T47D (cell line): ENCODE measurements around the gene ARHGEF26.

Experiments used
- DNase-seq, 2 experiments: peaks; one replicate each; pipeline versions ENCODE4 v3.0.0 to v3.0.0-alpha.2; 2011 to 2012; ENCODE audit warnings: low read depth in 1 of 2, low spot score in 1 of 2
- JUND ChIP-seq: IDR thresholded peaks from 2 replicates; pipeline ENCODE4 v1.6.1; 2012; ENCODE audit warnings: low read depth
- in situ Hi-C: cut with HindIII; loops from 2 replicates; pipeline ENCODE4 v1.10.0; 2016; ENCODE audit warnings: low sequenced_read_pairs, low pct_unique_long_range_greater_than_20kb

ARHGEF26 gene

DNA sequence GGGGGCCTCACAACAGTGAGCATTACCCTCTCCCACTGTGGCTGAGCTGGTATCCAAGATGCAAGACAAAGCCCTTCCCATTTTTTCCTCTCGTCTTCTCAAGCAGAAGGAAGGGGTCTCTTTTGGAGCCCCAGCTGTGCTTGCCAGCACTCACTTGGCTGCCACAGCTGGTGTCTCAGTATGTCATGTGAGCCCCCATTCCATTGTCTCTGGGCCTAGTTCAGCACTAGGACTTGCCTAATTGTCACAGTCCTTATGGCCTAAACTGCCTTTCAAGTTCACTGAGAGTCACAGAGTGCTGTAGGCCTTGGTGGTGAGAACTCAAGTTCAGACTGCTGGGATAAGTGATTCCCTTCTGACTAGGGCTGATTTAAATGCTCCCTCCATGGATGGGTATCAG lies 89.8 kb downstream of the ARHGEF26 start:
- in situ Hi-C loops: no loop called here
- no peak for TF ChIP-seq JUND

DNA sequence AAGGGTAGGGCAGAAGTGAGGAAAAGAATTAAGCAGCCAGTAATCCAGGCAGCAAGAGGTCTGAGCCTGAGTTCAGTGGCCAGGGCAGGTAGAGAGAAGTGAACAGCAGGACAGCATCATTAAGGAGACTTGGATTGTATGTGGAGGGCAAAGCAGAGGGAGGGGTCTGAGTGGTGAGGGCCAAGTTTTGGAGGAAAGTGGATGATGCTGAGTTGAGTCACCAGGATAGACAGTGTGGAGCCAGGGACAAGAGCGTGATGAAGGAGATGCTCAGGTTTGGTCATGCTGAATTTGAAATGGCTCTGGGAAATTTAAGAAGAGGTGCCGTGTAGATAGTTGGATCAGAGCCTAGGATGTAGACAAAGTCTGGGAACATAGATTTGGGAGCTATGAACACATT lies 93.1 kb downstream of the ARHGEF26 start:
- DNase-seq: no peak
- in situ Hi-C loops: no loop called here

More for the DNA sequence above, 89.8 kb downstream of the ARHGEF26 start:
- DNase-seq: no peak

DNA sequence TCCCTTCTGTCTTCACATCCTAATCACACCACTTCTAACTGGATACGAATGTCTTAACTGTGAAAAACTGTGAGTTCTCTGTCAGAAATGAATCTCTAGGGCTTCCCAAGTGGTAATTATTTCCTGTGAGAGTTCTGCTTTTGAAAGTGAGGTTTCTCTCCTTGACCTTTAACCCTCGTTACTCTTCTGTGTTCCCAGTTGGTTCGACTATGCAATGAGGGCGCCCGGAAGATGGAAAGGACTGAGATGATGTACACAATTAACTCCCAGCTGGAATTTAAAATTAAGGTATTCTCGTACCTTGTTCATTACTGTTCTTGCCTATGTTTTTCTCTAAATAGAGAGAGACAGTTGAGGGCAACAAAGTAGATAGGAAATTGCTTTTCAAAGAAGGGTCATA lies 96.5 kb downstream of the ARHGEF26 start:
- in situ Hi-C loops: no loop called here
- no peak for TF ChIP-seq JUND
- DNase-seq: no peak

More for the DNA sequence above, 93.1 kb downstream of the ARHGEF26 start:
- no peak for TF ChIP-seq JUND

DNA sequence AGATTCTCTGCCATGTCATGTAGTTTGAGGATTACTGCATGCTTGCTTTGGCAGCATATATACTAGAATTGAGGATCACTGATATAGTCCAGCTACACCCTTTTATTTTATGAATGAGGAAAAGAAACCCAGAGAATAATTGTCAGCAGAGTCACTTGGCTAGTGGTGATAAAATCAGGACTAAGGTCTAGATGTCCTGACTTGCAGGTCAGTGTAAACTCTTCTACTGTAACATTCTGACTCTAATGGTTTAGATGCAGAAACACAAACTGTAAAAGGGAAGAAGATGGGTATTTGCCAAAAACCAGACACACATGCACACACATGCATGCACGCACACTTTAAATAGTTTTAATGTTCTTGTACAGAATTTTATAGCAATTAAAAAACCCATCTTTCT lies 97.5 kb downstream of the ARHGEF26 start:
- in situ Hi-C loops: no loop called here
- TF ChIP-seq JUND: peak; percentile 53; the same call in 1 of the 2 replicates

DNA sequence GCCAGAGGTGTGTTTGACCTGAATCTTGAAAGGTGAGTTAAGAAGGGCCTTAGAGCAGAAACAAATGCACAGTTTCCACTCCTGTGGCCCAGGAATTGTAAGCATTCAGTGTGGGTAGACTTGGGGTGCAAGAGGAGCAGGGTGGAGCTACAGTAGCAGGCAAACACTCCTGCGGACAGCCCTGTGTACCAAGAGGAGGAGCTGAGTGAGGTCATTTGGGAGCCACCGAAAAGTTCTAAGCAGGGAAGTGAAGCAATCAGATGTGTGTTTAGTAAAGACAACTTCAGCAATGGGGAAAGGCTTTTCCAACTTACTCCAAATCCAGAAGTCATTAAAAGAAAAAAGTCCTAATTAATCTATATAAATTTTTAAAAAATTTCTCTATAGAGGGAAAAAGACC lies 99.3 kb downstream of the ARHGEF26 start:
- in situ Hi-C loops: no loop called here
- DNase-seq: peak in 1 of 2 experiments; percentile 79

More for the DNA sequence above, 97.5 kb downstream of the ARHGEF26 start:
- DNase-seq: peak in 1 of 2 experiments; percentile 71

DNA sequence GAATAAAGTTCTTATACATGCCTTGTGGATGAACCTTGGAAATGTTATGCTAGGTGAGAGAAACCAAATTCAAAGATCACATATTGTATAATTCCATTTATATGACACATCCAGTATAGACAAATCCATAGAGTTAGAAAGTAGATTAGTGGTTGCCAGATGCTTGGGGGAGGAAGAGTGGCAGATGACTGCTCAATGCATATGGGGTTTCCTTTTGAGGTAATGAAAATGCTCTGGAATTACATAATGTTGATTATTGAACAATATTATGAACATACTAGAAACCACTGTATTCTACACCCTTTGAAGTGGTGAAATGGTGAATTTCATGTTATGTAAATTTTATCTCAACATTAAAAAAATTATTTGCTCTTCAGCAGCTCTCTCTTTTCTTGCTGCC lies 102.3 kb downstream of the ARHGEF26 start:
- TF ChIP-seq JUND: no peak
- no peak for DNase-seq
- in situ Hi-C loops: no loop called here

More for the DNA sequence above, 99.3 kb downstream of the ARHGEF26 start:
- no peak for TF ChIP-seq JUND

DNA sequence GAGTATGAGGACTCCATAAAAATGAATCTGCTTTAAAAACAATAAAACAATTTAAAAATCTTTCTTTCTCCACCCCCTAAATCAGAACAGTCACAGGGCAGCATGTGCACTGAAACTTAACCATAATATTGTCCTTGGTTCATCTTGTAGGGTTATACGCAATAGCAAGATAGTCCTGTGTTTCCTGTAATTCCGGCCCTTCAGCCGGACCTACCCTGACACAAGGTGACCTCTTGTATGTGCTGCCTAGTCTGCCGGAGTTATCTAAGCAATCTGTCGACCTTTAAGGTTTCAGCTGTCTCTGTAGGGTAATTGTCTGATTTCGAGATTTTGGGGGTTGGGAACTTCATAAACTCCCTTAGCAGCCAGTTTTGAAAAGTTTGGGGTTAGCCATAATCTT lies 103.2 kb downstream of the ARHGEF26 start:
- in situ Hi-C loops: no loop called here
- TF ChIP-seq JUND: no peak

DNA sequence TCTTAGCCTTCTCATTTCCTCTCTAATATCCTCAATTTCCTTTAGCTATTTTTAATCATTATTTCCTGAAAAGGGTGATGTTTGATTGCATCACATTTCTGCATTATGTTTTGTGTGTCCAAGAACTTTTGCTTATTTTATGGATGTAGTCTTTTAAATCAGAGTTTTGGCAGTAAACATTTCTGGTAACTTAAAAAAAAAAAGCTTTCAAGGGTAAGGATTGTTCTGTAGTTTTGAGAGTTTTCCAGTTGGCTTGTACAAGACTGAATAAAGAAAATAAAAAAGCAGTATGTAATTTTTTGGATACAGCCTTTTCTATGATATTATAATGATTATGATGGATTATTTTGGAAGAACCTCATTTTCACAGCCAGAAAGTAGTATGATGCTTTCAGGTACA lies 103.7 kb downstream of the ARHGEF26 start:
- in situ Hi-C loops: no loop called here
- DNase-seq: no peak
- no peak for TF ChIP-seq JUND

More for the DNA sequence above, 103.2 kb downstream of the ARHGEF26 start:
- peak in 1 of 2 experiments; percentile 66 for DNase-seq

DNA sequence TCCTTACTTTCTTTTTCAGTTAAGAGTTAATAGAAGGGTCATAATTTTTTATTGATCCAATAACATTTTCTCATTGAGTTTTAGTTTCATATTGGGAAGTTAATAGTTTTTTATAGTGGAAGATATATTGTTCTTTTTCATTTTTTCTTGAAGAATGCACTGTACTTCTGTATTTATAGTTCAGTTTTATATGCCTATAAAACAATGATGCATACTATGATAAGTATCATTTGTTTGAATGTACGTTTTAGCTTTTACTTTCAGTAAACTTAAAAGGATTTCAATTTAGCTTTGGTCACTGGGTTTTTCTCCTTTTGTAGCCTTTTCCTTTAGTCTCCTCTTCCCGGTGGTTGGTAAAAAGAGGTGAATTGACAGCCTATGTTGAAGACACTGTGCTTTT lies 104.3 kb downstream of the ARHGEF26 start:
- in situ Hi-C loops: no loop called here
- DNase-seq: no peak
- no peak for TF ChIP-seq JUND

DNA sequence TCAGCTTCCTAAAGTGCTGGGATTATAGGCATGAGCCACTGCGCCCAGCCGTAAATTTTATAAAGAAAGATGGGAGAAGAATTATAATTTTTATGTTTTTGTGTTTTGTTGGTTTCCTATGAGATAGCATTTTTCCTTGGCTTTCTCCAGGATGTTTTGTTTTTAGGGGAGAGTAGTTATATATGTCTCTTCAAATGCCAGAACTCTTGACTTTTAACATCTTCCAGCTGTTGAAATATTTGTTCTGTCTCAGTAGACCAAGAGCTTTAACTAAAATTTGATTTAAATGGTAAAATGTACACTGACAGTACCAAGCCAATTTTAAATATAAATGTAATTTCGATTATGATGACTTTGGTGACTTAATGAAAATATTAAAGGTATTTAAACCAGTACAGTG lies 106.3 kb downstream of the ARHGEF26 start:
- TF ChIP-seq JUND: no peak
- DNase-seq: no peak
- in situ Hi-C loops: no loop called here

DNA sequence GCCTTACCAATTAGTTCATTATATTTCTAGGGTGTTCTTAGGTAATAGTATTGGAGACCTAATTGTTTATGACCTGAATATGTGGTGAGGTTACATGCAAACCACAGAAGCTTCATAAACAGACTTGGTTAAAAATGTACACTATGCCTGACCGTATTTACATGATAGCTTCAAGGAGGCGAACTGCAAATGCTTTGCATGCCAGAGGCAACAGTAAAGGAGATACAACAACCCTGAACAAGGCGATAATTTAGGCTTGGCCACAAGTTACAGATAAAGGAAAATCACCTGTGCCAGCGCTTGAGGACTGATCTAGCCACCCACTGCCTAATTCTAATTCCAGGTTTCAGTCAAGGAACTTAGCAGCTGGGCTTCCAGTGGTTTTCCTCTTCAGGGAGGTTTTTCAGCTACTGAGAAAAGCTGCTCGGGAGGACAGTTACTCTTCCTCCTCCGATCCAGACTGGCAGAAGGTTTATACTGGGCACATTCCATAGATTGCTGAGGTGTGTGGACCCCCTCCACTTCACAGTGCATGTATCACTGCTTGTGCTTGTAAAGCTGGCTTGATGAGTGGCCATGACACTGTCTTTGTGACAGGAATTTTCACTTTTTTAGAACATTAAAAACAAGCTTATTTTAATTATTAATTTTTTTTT lies 107.5 kb downstream of the ARHGEF26 start:
- TF ChIP-seq JUND: no peak
- DNase-seq: no peak
- in situ Hi-C loops: no loop called here

DNA sequence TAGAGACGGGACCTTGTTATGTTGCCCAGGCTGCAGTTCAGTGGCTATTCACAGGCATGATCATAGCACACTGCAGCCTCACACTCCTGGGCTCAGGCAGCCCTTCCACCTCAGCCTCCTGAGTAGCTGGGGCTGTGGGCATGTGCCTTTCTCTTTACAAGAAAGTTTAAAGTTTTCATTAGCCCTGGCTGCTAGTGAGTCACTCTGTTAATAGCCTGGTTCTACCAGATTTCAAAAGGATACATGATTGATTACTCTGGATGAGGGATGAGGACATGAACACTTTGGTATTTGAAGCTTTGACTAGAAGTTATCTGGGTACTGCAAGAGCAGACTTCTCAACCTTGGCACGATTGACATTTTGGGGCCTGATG lies 108.0 kb downstream of the ARHGEF26 start:
- no peak for TF ChIP-seq JUND
- in situ Hi-C loops: no loop called here
- no peak for DNase-seq

DNA sequence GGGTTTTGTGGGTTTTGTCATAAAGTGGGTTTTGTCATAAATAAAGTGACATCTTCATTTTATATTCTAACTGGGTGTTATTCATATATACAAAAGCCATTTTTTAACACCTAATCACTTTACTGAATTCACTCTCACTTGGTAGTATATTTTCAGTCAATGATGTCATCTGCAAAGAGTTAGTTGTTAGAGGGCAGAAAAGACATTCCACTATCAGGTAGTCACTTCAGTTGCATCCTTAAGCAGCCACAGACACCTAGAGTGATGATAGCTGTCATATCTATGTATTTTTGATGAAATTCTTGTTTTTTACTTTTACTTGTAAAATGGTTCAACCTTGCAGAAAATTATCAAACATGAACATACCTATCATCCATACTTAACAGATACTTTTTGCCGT lies 114.1 kb downstream of the ARHGEF26 start:
- no peak for DNase-seq
- in situ Hi-C loops: no loop called here
- no peak for TF ChIP-seq JUND

DNA sequence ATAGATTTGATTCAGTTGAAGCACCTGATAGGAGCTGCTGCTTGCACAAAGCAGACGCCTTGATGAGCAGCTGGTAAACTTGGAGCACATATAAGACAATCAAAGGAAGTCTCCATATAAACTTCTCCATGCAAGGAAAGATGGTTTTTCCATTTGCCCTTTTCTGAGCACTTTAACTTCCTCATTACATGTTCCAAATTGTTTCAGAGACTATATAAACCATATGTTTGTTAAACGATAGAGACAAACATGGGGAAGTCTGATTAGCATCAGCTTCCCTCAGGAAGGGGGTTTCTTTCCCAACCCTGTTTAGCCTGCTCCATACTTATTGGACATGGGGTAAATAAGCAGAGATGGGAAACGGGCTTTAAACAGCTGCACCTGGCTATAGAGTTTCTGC lies 115.1 kb downstream of the ARHGEF26 start:
- TF ChIP-seq JUND: no peak
- DNase-seq: peak in 1 of 2 experiments; percentile 24
- in situ Hi-C loops: no loop called here
